IPS-18a (cell line): ENCODE results near the gene TMC6.

Source experiments
- H3K27ac ChIP-seq: one replicate; pipeline ENCODE4 v1.5.1; 2013; ENCODE audit warnings: low read length
- H3K27me3 ChIP-seq: one replicate; pipeline ENCODE4 v1.6.1; 2013; ENCODE audit warnings: mild to moderate bottlenecking, low read length; ENCODE audit not compliant: control insufficient read depth, insufficient read depth
- H3K36me3 ChIP-seq: one replicate; pipeline ENCODE4 v1.6.1; 2013; ENCODE audit warnings: low read depth, low read length; ENCODE audit not compliant: control insufficient read depth
- H3K4me1 ChIP-seq: one replicate; pipeline ENCODE4 v1.6.1; 2013; ENCODE audit warnings: low read depth, low read length; ENCODE audit not compliant: control insufficient read depth
- H3K4me3 ChIP-seq: one replicate; pipeline ENCODE4 v1.5.1; 2013; ENCODE audit warnings: low read length
- H3K9ac ChIP-seq: one replicate; pipeline ENCODE4 v1.6.1; 2013; ENCODE audit warnings: mild to moderate bottlenecking, low read length, moderate library complexity
- H3K9me3 ChIP-seq: one replicate; pipeline ENCODE4 v1.6.1; 2013; ENCODE audit warnings: low read depth, low read length; ENCODE audit not compliant: control insufficient read depth

The TMC6 gene

GRCh38 chr17:78130437-78131101 lies 2.0 kb upstream of the TMC6 start, which contains the start of gene TMC8:
TMC8 (plus strand) TSS chr17:78130771; CDS start chr17:78131589, 818 bp downstream.
- no peaks in the 10 kb centered on the region for H3K9me3 ChIP-seq
- H3K4me1 ChIP-seq: peaks cover 8% of the 10 kb centered on the region
- no peaks in the 10 kb centered on the region for H3K36me3 ChIP-seq
- peaks cover 40% of the 10 kb centered on the region for H3K27me3 ChIP-seq
- H3K4me3 ChIP-seq: no peak within 1 kb of the TSS
- no peak within 1 kb of the TSS for H3K9ac ChIP-seq
- no peak within 1 kb of the TSS for H3K27ac ChIP-seq

- H3K9me3 ChIP-seq: no peaks in the 10 kb centered on the region
- peaks cover 8% of the 10 kb centered on the region for H3K4me1 ChIP-seq
- no peaks in the 10 kb centered on the region for H3K36me3 ChIP-seq
- H3K27ac ChIP-seq: no peak overlapping the region
- H3K9ac ChIP-seq: no peak overlapping the region
- H3K27me3 ChIP-seq: peaks cover 40% of the 10 kb centered on the region
- H3K4me3 ChIP-seq: no peak overlapping the region
These were observed 1.5 kb upstream of the TMC6 start for GRCh38 chr17:78130090-78130436.

- H3K4me3 ChIP-seq: no peak overlapping the region
- no peak overlapping the region for H3K27ac ChIP-seq
- H3K36me3 ChIP-seq: no peaks in the 10 kb centered on the region
- no peak overlapping the region for H3K9ac ChIP-seq
- peaks cover 40% of the 10 kb centered on the region for H3K27me3 ChIP-seq
- peaks cover 8% of the 10 kb centered on the region for H3K4me1 ChIP-seq
- H3K9me3 ChIP-seq: no peaks in the 10 kb centered on the region
These were observed 965 bp upstream of the TMC6 start for GRCh38 chr17:78129351-78130089.

GRCh38 chr17:78127888-78128550 lies 536 bp downstream of the TMC6 start:
- H3K36me3 ChIP-seq: peaks cover 11% of the 10 kb centered on the region

GRCh38 chr17:78127239-78127887 lies 1.2 kb downstream of the TMC6 start:
- H3K36me3 ChIP-seq: peaks cover 13% of the 10 kb centered on the region
- H3K9ac ChIP-seq: peak overlapping the region; percentile 61
- H3K9me3 ChIP-seq: no peaks in the 10 kb centered on the region
- peaks cover 21% of the 10 kb centered on the region for H3K27me3 ChIP-seq
- peaks cover 8% of the 10 kb centered on the region for H3K4me1 ChIP-seq
- H3K4me3 ChIP-seq: peak overlapping the region; percentile 74
- H3K27ac ChIP-seq: no peak overlapping the region

More at GRCh38 chr17:78127888-78128550, 536 bp downstream of the TMC6 start:
- peaks cover 28% of the 10 kb centered on the region for H3K27me3 ChIP-seq
- H3K9ac ChIP-seq: peak overlapping the region; percentile 61
- H3K4me1 ChIP-seq: peaks cover 8% of the 10 kb centered on the region
- H3K27ac ChIP-seq: no peak overlapping the region
- H3K4me3 ChIP-seq: peak overlapping the region; percentile 74
- H3K9me3 ChIP-seq: no peaks in the 10 kb centered on the region

- Histone ChIP-seq H3K4me1 (peaks cover 8% of the 10 kb centered on the region), H3K9ac (no peak overlapping the region), H3K9me3 (no peaks in the 10 kb centered on the region), H3K27me3 (peaks cover 16% of the 10 kb centered on the region), H3K27ac (no peak overlapping the region), H3K4me3 (peak overlapping the region; percentile 74), H3K36me3 (peaks cover 13% of the 10 kb centered on the region)
These were observed 1.7 kb downstream of the TMC6 start for GRCh38 chr17:78126895-78127238.

GRCh38 chr17:78125976-78126894 lies 2.3 kb downstream of the TMC6 start:
- Histone ChIP-seq H3K27me3 (peaks cover 11% of the 10 kb centered on the region), H3K4me3 (no peak overlapping the region), H3K9me3 (no peaks in the 10 kb centered on the region), H3K9ac (no peak overlapping the region), H3K4me1 (peaks cover 8% of the 10 kb centered on the region), H3K27ac (no peak overlapping the region), H3K36me3 (peaks cover 13% of the 10 kb centered on the region)

GRCh38 chr17:78125138-78125913 lies 3.2 kb downstream of the TMC6 start:
- no peak overlapping the region for H3K9ac ChIP-seq
- H3K36me3 ChIP-seq: peaks cover 13% of the 10 kb centered on the region
- H3K4me1 ChIP-seq: peaks cover 8% of the 10 kb centered on the region
- no peak overlapping the region for H3K27ac ChIP-seq
- no peaks in the 10 kb centered on the region for H3K9me3 ChIP-seq
- peaks cover 1% of the 10 kb centered on the region for H3K27me3 ChIP-seq
- no peak overlapping the region for H3K4me3 ChIP-seq

GRCh38 chr17:78124836-78125137 lies 3.8 kb downstream of the TMC6 start:
- no peak overlapping the region for H3K4me3 ChIP-seq
- no peaks in the 10 kb centered on the region for H3K9me3 ChIP-seq
- no peak overlapping the region for H3K27ac ChIP-seq
- H3K4me1 ChIP-seq: peaks cover 8% of the 10 kb centered on the region
- H3K9ac ChIP-seq: no peak overlapping the region
- H3K36me3 ChIP-seq: peaks cover 13% of the 10 kb centered on the region
- H3K27me3 ChIP-seq: no peaks in the 10 kb centered on the region

GRCh38 chr17:78124081-78124835 lies 4.3 kb downstream of the TMC6 start:
- H3K9ac ChIP-seq: no peak overlapping the region
- H3K4me3 ChIP-seq: no peak overlapping the region
- peaks cover 13% of the 10 kb centered on the region for H3K36me3 ChIP-seq
- H3K4me1 ChIP-seq: peaks cover 8% of the 10 kb centered on the region
- H3K27ac ChIP-seq: no peak overlapping the region
- H3K9me3 ChIP-seq: no peaks in the 10 kb centered on the region
- H3K27me3 ChIP-seq: no peaks in the 10 kb centered on the region
